ENCODE data around the gene PDE11A. TPM values are rescaled to one million over a fixed set of nuclear protein-coding genes. Genes with fewer than 3 reads are reported as not detected.

PDE11A gene
- total RNA-seq, 1 experiment from 2014 or later: 1.4 TPM

- no peak overlapping the region for H3K27ac Mint-ChIP-seq (ENCODE audit: unreplicated experiment)
- intact Hi-C loops (cut with micrococcal nuclease; ENCODE audit: unreplicated experiment): loop anchor here (5.0 to 10.0 kb wide), 2 partner anchors 83 to 430 kb away; no protein-coding TSS in a partner anchor
- no peaks in the 10 kb centered on the region for H3K4me1 Mint-ChIP-seq (ENCODE audit: low read depth, unreplicated experiment)
- DNase-seq: no peak
- CTCF ChIA-PET: no interaction called here
- no peaks in the 10 kb centered on the region for H3K36me3 Mint-ChIP-seq (ENCODE audit: insufficient read depth, unreplicated experiment)
- H3K4me3 Mint-ChIP-seq (ENCODE audit: low read depth, unreplicated experiment): no peak overlapping the region
- no peak for TF ChIP-seq CTCF (IDR thresholded peaks at IDR 0.05; ENCODE audit: unreplicated experiment)
- no peaks in the 10 kb centered on the region for H3K27me3 Mint-ChIP-seq (ENCODE audit: unreplicated experiment)
- H3K9me3 Mint-ChIP-seq (ENCODE audit: low read depth, unreplicated experiment): no peaks in the 10 kb centered on the region
- no TSS peak for BruUV-seq (replicated peaks)
Observed at GRCh38 chr2:177984749-177985148, 87.8 kb downstream of the PDE11A start.

GRCh38 chr2:177983183-177983788, 89.3 kb downstream of the PDE11A start:
- CTCF ChIA-PET: interaction anchor here (0.9 to 2.0 kb wide), 3 partner anchors 12 to 129 kb away, joined by 3 to 5 read pairs (median 4); partner anchors contain the start of gene RBM45
- H3K36me3 Mint-ChIP-seq (ENCODE audit: insufficient read depth, unreplicated experiment): no peaks in the 10 kb centered on the region
- no peaks in the 10 kb centered on the region for H3K27me3 Mint-ChIP-seq (ENCODE audit: unreplicated experiment)
- H3K4me1 Mint-ChIP-seq (ENCODE audit: low read depth, unreplicated experiment): no peaks in the 10 kb centered on the region
- peak; percentile 43 for DNase-seq
- no TSS peak for BruUV-seq (replicated peaks)
- H3K9me3 Mint-ChIP-seq (ENCODE audit: low read depth, unreplicated experiment): no peaks in the 10 kb centered on the region
- no peak overlapping the region for H3K4me3 Mint-ChIP-seq (ENCODE audit: low read depth, unreplicated experiment)
- intact Hi-C loops (cut with micrococcal nuclease; ENCODE audit: unreplicated experiment): loop anchor here (2.0 to 10.0 kb wide), 3 partner anchors 84 to 432 kb away; no protein-coding TSS in a partner anchor
- H3K27ac Mint-ChIP-seq (ENCODE audit: unreplicated experiment): no peak overlapping the region
- peak; percentile 70 for TF ChIP-seq CTCF (IDR thresholded peaks at IDR 0.05; ENCODE audit: unreplicated experiment)

GRCh38 chr2:177972782-177973181, 99.8 kb downstream of the PDE11A start:
- Mint-ChIP-seq H3K27ac (ENCODE audit: unreplicated experiment) (no peak overlapping the region), H3K36me3 (ENCODE audit: insufficient read depth, unreplicated experiment) (no peaks in the 10 kb centered on the region), H3K9me3 (ENCODE audit: low read depth, unreplicated experiment) (no peaks in the 10 kb centered on the region), H3K27me3 (ENCODE audit: unreplicated experiment) (no peaks in the 10 kb centered on the region), H3K4me3 (ENCODE audit: low read depth, unreplicated experiment) (no peak overlapping the region), H3K4me1 (ENCODE audit: low read depth, unreplicated experiment) (no peaks in the 10 kb centered on the region)
- BruUV-seq (replicated peaks): no TSS peak
- no peak for TF ChIP-seq CTCF (IDR thresholded peaks at IDR 0.05; ENCODE audit: unreplicated experiment)
- DNase-seq: no peak
- CTCF ChIA-PET: no interaction called here
- intact Hi-C loops (cut with micrococcal nuclease; ENCODE audit: unreplicated experiment): no loop called here

GRCh38 chr2:177972123-177972522, 100.5 kb downstream of the PDE11A start:
- Mint-ChIP-seq H3K4me3 (ENCODE audit: low read depth, unreplicated experiment) (no peak overlapping the region), H3K27me3 (ENCODE audit: unreplicated experiment) (no peaks in the 10 kb centered on the region), H3K4me1 (ENCODE audit: low read depth, unreplicated experiment) (no peaks in the 10 kb centered on the region), H3K36me3 (ENCODE audit: insufficient read depth, unreplicated experiment) (no peaks in the 10 kb centered on the region), H3K9me3 (ENCODE audit: low read depth, unreplicated experiment) (no peaks in the 10 kb centered on the region), H3K27ac (ENCODE audit: unreplicated experiment) (no peak overlapping the region)
- no TSS peak for BruUV-seq (replicated peaks)
- intact Hi-C loops (cut with micrococcal nuclease; ENCODE audit: unreplicated experiment): no loop called here
- CTCF ChIA-PET: interaction anchor here (1.2 kb wide), 1 partner anchor 12 kb away, joined by 3 read pairs; no protein-coding TSS in a partner anchor
- no peak for DNase-seq
- TF ChIP-seq CTCF (IDR thresholded peaks at IDR 0.05; ENCODE audit: unreplicated experiment): no peak

Data from Calu3 (cell line).